GM21786 (cell line): ENCODE results near the gene LRRC10B.

ENCODE experiments used
- ATAC-seq: cut with Tn5 transposase; IDR thresholded peaks from one replicate; pipeline ENCODE4 v1.9.1; 2021; ENCODE audit not compliant: unreplicated experiment

The LRRC10B gene

DNA sequence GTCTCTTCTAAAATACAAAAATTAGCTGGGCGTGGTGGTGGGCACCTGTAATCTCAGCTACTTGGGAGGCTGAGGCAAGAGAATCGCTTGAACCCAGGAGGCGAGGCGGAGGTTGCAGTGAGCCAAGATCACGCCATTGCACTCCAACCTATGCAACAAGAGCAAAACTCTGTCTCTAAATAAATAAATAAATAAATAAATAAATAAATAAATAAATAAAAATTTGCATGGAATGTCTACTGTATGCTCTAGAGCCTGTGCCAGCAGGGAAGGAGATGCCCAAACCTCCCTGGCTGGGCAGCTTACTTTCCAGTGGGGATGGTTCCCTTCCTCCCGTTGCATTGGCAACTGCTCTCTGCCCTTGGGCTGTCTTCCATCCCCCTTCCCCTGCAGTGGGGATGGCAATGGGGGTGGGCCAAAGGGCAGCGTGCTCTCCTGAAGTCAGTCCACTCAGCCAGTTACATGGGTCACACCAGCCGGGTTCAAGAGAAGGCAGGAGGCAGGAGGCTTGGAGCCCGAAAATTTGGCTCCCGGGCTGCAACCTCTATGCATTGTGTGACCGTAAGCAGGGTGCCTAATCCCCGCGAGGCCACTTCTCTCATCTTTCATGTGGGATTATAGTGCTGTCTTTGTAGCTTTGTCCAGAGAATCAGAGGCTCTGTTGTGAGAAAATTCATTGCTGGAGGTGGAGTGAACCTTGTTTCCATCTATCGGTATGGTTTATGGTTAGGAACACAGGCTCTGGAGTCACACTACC is 1.4 kb upstream of the LRRC10B start:
- ATAC-seq: no peak

DNA sequence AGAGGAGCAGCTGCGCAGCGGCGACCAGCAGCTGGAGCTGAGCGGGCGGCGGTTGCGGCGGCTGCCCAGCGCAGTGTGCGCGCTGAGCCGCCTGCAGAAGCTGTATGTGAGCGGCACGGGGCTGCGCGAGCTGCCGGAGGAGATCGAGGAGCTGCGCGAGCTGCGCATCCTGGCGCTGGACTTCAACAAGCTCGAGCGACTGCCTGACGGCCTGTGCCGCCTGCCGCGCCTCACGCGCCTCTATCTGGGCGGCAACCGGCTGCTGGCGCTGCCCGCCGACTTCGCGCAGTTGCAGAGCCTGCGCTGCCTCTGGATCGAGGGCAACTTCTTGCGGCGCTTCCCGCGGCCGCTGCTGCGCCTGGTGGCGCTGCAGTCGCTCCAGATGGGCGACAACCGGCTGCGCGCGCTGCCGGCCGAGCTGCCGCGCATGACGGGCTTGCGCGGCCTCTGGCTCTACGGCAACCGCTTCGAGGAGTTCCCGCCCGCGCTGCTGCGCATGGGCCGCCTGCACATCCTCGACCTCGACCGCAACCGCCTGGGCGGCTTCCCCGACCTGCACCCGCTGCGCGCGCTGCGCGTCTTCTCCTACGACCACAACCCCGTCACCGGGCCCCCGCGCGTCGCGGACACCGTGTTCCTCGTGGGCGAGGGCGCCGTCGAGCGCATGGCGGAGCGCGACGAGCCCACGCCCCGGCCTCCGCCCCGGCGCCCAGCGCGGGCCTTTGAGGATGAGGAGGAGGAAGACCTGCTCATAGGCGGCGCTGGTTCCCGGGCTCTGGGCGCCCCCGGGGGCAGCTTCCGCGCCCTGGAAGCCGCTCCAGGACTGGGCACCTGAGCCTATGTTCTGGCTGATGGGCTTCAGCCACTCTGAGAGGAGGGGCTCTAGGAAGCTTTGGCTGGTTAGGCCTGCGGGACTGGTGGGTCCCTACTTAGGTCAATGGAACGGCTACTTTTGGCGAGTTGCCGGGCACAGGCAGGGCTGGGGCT is 787 bp downstream of the LRRC10B start:
- no peak for ATAC-seq

DNA sequence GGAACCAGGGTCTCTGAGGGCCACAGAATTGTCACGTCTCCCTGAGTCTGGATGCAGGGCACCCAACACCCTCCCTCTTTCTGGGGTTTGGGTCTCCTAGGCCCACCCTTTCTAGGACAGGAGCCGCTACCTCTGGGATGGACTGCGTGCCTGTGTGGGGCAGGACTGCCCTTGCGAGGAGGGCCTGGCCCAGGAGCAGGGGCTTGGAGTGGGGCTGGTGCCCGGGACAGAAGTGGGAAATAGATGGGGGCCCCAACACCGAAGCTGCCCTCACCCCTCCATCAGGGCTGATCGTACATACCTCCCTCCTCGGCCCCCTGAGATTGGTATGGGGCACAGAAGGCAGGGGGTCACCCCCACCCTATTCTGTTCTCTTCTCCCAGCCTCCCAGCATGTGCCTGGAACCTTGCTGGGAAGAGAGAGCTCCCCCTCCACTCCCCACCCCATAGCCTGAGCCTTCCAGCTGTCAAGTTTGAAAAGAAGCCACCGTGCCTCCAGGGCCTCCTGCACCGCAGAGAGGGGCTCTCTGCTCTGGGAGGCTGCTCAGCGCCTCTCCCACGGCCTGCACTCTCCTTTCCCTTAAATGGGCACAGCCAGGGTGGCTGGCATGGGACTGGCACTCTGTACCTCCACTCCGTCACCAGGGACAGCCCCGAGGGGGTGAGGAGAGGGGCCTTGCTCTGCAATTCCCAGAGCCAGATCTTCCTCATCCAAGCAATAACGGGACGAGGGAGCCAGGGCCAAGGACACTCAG is 1.8 kb downstream of the LRRC10B start:
- ATAC-seq: no peak

DNA sequence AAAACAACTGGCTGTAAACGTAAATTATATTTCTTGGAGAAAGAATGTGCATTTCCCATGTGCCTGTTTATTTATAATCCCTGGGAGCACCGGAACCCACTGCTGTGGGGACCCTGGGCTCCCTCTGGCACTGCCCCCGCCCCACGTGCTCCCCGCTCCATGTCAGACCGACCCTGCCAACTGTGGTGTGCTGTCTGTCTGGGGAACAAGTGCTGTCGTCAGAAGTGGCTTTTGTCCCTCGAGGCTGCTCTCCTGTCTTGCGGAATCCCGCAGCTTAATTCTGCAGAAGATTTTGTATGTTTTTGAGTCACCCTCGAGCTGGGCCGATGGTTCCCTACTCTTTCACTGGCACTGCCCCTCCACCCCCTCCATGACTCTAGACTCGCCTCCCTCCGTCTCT is 2.4 kb downstream of the LRRC10B start:
- no peak for ATAC-seq

DNA sequence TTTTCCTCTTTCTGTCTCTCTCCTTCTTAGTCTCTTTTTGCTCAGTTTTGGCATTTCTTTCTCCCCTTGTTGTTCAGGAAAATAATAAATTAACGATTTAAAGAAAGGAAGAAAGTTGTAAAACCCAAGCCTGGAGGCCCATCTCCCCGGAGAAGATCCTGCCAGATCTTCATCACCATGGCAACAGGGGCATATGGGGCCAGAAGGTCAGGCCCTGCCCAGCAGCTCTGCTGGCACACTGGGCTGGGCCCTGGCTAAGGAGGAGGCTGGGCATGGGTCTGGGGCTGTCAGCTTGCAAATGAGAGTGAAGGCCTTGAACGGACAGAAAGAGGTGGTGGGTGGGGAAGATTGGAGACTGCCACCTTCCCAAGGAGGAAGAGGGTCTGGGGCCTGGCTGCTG is 2.8 kb downstream of the LRRC10B start:
- no peak for ATAC-seq

DNA sequence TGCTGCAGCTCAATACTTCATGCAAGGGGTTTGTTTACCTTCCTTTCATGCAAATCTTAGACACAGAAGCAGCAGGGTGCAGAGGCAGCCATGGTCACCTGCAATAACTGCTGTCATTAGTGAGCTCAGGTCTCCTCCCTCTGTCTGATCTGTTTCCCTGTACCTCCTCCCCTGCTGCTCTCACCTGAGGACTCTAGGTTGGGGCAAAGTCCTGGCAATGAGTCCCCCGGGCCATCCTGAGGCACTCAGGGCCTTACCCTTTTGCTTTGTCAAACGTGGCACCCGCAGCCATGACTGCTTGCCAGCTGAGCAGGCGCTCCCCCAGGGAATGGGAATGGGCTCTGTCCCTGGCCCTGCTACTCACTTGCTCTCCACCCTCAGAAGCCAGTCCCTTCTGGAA is 3.9 kb downstream of the LRRC10B start:
- no peak for ATAC-seq

DNA sequence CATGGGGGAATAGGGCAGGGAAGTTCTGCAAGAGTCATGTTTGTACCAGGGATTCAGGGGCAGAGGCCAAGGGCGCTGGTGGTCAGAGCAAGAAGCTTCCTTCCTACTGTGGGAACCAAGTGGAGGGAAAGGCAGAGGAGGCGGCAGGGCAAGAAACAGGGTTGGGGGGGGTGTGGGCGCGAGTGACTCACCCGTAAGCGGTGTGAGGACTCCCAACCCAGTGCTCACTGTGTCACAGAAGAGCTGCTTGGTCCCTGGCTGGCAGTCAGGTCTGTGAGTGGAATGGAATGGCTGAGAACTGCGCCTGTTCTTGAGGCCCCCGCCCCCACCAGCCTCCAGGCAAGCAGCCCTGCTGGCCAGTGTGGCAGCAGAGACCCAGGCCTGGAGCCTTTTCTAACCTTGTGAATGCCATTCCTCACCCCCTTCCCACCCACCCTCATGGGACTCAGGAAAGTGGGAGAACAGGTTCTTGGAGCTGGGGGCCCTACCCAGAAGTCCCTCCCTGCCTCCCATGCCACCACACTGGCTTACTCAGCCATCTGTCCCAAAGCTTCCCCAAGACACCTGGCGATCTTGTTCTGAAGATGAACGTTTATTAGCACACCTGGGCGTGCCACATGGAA is 4.7 kb downstream of the LRRC10B start:
- no peak for ATAC-seq

DNA sequence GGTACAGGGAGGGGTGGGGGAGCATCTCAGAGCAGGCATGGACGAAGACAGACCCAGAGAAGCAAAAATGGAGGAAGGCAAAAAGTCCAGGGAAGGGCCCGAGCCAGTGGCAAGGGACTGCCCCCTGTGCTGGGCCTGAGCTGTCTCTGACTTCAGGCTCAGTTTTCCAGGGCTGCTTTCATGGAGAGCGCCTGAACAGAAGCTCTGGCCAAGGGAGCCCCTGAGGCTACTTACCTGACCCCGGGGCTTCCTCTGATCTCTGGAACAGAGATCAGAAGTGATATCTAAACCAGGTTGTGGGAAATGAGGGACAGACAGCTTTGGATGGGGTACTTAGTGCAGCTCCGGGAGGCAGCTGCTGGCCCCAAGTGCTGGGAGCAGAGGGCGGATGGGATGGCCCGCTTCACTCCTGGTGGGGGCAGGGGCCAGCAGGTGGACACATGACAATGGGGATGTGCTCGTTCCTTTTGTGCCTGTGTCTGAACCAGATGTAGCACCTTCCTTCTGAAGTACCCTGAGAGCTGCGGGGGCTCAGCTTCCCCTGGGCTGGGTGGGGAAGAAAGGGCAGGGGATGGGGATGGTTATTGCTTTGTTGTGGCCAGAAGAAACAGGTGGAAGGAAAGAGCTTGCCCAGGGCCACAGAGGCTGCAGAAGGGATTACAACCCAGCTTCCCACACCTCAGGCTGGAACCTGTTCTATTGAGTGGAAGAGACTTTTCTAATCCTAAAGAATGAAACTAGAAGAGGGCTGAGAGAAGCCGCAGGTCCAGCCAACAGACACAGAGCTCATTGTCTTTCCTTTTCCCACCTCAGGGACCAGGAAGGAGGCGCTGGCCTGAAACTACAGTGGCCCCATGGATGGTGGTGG is 5.7 kb downstream of the LRRC10B start:
- no peak for ATAC-seq

DNA sequence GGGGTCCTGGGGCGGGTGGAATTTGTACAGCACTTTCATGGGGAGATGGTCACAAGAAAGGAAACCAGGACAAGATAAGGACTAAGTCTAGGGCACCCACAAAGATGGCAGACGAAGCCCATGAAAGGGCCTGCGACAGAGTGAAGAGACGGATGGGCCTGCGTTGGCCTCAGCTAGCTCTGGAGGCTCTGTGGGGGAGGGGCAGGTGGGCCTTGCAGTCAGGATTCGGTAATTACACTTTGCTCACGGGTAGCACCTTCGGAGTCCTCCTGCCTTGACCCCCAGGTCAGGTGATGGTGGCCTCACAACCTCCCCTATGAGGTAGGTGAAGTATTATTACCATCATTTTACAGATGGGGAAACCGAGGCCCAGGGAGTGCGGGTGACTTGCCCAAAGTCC is 7.1 kb downstream of the LRRC10B start:
- no peak for ATAC-seq

DNA sequence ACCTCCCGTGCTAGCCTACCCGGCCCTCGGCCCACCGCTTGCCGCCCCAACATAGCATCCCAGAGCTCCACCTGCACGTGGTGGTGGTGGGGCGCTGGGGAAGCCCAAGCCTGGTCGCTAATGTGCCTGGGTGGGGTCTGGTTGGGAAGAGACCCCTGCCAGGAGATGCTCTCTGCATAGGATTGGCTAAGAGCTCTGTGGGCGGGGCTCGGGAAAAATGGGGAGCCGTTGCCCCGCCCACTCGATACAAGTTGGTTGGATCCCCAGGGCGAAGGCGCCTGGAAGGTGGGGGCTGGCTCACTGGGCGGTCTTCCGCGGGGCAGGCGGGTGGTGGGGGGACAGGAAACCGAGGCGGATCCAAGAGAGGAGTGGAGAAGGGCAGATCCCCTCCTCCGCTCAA is 7.6 kb downstream of the LRRC10B start:
- ATAC-seq: no peak

DNA sequence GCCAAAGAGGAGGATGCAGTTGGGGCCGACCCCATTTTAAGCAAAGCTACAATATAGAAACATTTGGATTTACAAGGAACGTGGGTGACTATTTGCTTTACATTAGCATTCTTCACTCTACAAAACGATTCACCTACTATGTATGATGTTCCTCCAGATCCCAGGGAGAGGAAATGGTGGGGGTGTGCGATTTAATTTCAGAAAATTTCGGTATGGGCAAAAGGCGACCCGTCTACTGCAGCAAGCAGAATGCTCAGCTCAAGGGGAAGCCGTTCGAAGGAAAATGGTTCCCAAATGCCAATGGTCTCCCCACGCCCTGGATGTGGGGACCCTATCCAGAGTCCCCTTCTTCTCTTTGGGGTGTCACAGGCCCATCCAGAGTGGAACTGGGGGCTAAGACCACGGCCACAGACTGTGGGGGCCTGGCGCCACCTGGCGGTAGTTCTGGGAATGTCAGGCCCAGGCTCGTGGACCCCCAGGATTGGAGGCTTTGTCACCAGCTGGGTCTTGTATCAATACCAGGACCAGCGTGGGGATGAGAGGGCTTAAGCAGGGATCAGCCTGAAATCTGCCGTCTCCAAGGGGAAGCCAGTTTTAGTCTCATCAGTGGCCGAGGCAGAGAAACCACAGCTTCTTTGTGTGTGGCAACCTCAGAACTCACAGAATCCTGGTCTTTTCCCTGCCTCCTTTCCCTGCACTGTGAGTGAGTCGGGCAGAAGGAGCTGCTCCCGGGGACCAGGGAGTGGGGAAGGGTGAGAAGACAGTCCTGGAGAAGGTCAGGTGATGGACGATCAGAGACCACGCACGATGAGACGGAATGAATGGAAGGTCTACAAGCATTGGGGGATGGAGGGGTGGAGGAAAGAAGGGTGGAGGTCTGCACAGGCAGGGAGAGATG is 8.4 kb downstream of the LRRC10B start:
- ATAC-seq: no peak

DNA sequence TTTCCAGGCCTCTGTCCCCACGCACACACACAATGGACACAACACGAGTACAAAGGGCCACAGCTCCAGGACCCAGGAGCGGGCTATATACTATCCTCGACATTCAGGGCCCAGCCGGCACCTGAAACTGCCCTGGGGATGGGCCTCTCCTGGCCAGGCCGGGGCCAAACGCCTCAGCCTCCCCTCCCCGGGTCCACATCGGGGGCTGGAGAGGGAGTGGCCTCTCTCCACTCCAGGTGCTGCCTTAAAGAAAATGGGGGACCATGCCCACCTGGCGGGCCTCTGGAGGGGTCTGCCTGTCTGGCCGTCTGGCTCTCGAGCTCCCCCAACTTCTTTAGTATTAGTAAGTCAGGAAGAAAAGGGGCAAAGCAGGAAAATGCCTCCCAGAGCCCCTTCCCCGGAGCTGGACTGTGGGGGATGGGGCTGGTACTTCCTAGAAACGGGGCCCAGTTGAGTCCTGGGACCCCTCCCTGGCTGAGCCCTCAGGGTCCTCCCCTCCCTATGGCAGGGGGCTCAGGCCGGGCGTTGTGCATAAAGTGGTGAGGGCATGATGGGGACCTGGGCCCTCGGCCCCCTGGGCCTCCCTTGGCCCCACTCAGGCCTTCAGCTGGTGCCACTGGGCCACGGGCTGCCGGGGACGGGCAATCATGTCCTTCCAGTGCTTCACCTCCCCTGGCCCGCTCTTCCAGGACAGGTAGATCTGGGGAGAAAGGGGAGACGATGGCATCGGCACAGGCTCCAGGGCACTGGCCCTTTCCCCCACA is 9.7 kb downstream of the LRRC10B start:
- no peak for ATAC-seq

DNA sequence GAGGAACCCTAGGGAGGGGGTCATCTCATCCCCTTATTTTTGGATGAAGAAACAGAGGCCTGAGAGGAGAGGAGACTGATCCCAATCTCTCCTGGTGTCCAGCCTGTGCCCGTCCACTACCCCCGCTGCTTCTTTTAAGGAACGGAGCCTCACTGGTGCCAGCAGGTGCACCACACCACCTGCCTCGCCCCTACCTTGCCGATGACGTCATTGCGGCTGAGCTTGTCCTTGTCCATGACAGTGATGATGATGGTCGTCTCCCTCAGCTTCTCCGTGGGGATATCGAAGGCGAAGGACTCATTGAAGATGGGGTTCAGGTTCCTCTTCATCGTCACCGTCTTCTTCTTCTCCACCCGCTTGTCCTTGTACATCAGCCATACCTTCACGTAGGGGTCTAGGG is 14.3 kb downstream of the LRRC10B start:
- ATAC-seq: no peak

DNA sequence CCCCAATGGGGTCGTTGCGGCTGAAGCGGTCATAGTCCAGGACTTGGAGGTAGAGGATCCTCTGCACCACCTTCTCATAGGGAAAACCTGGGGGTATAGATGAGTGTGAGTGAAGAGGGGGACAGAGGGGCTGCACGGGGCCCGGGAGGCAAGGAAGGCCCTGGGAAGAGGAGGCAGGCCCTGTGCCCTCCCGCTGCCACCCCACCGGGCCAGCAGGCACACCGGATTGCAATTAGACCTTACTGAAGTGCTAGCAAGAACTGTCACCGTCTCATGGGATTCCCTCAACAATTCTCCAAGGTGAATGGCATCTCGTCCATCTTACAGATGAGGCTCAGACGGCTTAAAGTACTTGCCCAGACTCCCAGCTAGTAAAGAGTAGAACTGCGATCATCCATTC is 15.9 kb downstream of the LRRC10B start:
- ATAC-seq: no peak

DNA sequence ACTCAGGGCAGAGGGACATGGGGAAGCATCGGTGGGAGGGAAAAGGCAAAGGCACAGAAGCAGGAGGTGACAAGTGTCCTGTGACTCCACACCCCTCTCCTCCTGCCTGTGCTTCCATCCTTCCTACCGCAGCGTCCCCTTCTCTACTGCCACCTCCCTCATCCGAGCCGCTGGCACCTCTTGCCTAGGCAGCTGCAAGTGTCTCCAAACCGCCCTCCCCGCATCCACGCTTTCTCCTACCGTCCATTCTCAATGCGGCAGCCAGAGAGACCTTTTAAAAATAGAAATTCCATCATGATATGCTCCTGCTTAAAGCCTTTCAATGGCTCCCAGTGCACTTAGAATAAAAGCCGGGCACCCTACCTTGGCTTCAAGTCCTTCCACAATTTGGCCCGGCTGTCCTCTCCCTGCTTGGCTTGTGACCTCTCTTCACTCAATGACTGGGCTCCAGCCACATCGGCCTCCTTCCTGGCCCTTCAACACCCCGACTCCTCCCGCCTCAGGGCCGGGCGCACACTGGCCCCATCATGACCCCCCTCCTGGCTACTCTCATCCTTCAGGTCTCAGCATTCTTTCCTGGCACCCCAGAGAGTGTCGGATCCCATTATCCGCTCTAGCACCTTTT is 16.5 kb downstream of the LRRC10B start:
- ATAC-seq: no peak

DNA sequence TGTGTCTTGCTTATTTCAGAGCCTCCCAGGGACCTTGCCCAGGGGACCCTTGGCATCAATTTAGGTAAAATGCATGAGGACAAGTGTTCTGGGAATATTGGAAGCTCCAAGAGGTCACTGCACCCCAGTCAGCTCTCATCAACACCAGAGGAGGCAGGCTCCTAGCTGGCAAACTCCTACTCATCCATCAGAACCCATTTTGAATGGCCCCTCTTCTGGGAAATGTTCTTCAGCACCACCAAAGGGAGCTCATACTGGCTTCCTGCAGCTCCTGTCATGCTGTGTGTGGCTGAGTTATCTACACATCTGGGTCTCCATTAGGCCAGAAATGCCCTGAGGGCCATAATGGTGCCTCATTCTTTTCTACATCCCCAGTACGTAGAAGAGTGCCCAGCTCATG is 17.7 kb downstream of the LRRC10B start:
- no peak for ATAC-seq

DNA sequence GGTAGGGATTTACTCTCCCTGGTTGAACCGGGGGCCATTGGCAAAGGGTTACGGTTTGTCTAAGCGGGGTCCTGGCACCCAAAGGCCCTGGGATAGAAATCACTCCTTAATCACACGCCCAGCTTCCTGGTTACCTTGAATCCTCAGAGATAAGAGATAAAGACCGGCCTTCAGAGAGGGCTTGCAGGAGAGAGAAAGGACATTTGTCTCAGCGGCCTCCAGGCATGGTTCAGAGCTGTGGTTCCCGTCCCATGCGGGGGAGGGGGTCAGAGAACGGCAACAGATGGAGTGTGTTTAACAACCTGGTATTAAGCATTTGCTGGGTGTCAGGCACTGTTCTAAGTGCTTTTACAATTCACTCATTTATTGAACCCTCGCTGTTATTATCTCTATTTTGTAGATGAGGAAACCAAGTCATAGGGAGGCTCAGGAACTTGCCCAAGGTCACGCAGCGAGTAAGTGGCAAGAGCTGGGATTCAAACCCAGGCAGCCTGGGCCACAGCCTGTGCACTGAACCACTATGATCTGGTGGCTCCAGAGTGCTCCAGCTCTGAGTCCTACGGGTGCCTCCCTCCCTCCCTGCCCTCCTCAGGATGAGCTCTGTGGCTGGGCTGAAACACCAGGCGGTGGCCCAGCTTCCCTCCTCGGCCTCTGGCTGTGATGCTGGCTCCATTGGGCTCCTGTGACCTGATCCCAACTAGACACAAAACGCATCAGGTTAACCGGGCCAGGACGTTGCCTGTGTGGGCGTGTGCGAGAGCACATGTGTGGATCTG is 18.6 kb downstream of the LRRC10B start:
- ATAC-seq: no peak
